AG09309 (cell line): ENCODE results near the gene TMEM107.

ENCODE experiments used
- DNase-seq: peaks from one replicate; pipeline ENCODE4 v3.0.0-alpha.2; 2010; ENCODE audit warnings: low read depth
- H3K4me3 ChIP-seq: 2 replicates; pipeline ENCODE4 v1.5.1; 2011; ENCODE audit warnings: mild to moderate bottlenecking, low read depth, low read length, moderate library complexity; ENCODE audit not compliant: control insufficient read depth
- TF ChIP-seq, protein P1 (sequence below): IDR thresholded peaks from 2 replicates; pipeline ENCODE4 v1.5.1; 2011; ENCODE audit warnings: mild to moderate bottlenecking, low read depth, low read length, inconsistent platforms; ENCODE audit not compliant: insufficient read depth, control insufficient read depth; ENCODE audit errors: missing control alignments

Gene TMEM107

DNA sequence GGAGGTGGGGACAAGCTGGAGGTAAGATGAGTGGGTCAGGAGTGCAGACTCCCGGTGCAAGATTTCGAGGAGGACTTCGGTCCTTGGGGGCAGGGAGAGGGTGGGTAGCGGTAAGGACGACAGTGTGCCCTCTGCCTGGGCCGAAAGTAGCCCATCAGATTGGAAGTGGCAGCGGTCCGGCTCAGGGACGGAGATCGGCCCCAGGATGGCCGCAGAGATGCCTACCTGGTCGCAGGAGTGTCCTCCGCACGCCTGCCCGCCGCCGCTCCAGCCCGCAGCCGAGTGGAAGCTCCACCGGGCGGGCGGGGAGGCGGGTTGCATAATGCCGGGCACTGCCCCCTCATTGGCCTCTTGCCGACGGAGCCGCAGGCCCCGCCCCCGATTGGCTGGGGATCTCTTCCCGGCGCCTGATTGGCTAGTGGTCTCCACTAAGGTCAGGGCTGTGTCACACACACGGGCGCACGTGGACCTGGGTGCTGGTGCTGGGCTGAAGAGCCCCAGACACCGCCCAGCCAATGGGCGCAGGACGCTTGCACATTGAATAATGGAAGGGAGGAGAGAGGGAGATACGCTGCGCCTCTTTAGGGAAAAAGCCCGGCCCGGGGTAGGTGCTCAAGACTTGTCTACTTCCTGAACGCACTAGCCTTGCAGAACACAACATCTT, 23.9 kb downstream of the TMEM107 start, which contains the start of gene PER1:
PER1 (minus strand) TSS at position 293 of the 664 bp plus-strand sequence. CDS start 1,698 bp downstream, outside the sequence.
- peak within 1 kb of the TSS; percentile 75 for H3K4me3 ChIP-seq
- peak; percentile 78 for DNase-seq
- TF ChIP-seq, protein P1, sequence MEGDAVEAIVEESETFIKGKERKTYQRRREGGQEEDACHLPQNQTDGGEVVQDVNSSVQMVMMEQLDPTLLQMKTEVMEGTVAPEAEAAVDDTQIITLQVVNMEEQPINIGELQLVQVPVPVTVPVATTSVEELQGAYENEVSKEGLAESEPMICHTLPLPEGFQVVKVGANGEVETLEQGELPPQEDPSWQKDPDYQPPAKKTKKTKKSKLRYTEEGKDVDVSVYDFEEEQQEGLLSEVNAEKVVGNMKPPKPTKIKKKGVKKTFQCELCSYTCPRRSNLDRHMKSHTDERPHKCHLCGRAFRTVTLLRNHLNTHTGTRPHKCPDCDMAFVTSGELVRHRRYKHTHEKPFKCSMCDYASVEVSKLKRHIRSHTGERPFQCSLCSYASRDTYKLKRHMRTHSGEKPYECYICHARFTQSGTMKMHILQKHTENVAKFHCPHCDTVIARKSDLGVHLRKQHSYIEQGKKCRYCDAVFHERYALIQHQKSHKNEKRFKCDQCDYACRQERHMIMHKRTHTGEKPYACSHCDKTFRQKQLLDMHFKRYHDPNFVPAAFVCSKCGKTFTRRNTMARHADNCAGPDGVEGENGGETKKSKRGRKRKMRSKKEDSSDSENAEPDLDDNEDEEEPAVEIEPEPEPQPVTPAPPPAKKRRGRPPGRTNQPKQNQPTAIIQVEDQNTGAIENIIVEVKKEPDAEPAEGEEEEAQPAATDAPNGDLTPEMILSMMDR, result no peak

DNA sequence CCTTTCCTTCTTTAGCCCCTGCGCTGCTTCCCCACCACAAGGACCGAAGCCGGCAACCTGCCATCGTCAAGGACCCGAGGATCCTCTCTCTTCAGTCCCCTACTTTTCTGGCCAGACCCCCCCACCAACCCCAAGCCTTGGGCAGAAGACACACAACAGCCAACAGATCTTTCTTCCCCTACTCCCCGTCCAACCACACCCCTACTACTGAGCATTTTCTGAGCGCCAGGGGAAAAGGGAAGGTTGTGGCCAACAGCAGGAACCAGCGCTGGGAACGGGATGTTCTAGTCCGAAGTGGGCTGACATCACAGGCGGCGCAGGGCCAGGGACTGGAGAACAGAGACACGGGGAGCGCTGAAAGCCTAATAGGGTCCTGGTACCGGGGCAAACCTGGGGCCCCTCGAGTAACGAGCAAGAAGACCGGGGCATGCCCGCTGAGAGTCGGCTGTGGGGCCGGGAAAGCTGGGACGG, 24.5 kb downstream of the TMEM107 start:
- TF ChIP-seq, protein P1, result no peak
- no peak for DNase-seq
- H3K4me3 ChIP-seq, result peak overlapping the region; percentile 75

DNA sequence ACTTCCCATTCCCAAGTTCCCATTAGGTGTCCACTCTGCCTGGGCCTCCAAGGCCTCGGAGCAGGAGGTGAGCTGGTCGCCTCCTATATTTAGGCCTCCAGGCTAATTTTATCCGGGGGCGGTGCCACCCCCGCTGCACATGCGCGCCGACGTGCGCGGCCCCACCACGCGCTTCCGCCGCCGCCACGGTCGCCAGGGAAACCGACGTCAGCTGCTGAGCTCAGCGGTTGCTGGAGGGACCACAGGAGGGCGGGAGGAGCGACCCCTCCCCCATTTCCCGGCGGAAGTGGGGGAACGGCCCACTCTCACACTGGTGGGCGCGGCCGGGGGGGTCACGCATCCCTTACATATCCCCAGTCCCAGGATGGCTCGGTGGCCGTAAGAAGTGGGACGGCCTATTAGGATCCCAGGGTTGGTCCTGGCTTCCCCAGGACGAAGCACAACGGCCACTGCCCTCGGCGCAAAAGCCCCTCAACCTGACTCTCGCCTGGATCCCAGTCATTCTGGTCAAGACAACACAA, 25.0 kb downstream of the TMEM107 start:
- DNase-seq, result peak; percentile 57
- H3K4me3 ChIP-seq, result peak overlapping the region; percentile 75
- TF ChIP-seq, protein P1, result no peak

DNA sequence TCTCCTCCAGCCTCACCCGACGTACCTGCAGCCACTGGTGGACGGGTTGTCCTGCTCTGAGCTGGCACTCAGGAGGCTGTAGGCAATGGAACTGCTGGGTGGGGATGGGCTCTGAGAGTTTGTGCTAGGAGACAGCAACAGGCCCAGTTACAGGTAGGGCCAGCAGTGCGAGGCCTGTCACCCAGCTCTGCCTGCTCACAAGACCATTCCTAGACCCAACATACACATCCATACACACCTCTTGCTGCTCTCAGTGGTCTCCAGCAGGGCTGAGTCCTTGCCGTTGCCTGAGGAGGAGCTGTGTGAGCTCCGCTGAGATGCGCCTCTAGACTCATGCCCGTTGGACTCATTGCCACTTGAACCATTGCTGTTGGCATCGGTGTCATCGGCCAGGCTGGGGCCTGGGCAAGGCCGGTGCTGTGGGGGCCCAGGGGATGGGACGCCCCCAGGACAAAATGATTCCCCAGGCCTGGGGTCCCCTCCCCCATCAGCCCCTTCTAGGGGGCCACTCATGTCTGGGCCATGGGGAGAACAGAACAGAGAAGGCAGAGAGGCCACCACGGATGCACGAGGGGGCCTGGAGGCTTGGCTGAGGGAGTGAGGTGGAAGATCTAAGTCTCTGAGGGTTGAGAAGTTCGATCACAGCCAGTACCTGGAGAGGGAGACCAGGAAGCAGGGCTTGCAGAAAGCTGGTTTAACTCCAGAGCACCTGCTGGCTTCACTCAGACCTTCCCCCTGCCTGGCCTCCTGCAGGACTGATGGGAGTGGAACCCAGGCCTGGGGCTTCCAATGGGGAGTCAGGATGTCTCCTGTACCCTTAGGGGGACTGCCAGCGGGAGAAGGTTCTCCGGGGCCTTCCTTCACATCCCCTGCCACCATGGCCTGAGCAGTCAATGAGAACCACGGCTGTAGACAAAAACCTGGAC, 25.7 kb downstream of the TMEM107 start:
- TF ChIP-seq, protein P1, result no peak
- H3K4me3 ChIP-seq, result peak overlapping the region; percentile 75
- DNase-seq, result no peak

DNA sequence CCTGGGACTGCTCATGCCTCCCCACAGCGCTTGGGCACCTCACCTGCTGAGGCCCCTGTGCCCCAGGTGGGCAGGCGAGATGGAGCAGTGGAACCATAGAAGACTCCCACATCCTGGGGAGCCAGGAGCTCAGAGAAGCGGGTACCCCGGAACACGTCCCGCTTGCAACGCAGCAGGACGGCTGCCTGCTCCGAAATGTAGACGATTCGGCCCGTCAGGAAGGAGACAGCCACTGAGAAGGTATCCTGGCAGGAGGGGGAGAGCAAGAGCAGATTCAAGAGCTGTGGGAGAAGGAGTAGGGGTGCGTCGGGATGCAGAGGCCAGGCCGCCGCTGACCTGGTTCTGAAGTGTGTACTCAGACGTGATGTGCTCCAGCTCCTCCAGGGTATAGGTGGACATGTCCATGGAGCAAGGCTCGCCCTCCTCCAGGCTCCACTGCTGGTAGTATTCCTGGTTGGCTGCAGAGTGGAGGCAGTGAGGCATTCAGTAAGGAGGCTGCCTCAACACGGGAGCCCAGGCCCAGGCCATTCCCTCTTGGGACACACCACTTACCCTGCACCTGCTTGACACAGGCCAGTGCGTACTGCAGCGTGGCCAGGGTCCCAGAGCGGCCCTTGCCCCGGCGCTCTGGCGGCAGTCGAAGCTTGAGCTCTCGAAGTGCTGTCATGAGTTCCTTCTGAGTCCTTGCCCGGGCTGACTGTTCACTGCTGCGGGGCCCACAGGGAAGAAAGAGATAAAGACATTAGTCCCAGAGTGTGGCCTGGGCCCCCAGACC, 26.6 kb downstream of the TMEM107 start:
- TF ChIP-seq, protein P1, result no peak
- DNase-seq, result no peak
- no peak overlapping the region for H3K4me3 ChIP-seq

DNA sequence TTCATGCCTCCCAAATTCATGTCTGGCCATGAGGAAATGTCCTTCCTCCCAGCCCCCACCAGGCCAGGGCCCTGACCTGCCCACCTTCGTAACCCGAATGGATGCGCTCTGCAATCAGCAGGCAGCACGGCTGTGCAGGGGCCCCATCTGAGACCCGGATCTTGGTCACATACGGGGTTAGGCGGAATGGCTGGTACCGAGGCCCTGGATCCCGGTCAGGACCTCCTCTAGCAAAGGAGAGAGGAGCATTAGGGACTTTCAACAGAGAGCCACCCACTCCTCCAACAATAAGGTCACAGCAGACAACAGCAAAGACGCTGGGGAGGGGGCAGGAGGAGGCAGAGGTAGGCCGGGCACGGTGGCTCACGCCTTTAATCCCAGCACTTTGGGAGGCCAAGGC, 27.6 kb downstream of the TMEM107 start:
- TF ChIP-seq, protein P1, result no peak

More for the DNA sequence above, 27.6 kb downstream of the TMEM107 start:
- DNase-seq, result no peak
- no peak overlapping the region for H3K4me3 ChIP-seq
